ENCODE measurements around the gene KIAA0232. TPM values are rescaled to one million over a fixed set of nuclear protein-coding genes. Genes with fewer than 3 reads are reported as not detected.

Gene KIAA0232
- total and polyA plus RNA-seq, 7 donors = 8.7 to 79.8 (median 53.3) TPM

- 91 to 100% (median 98%) methylated on average over 1 of the region's 1 CpG for WGBS, 3 donors
- H3K27ac ChIP-seq = peak overlapping the region; percentile 87
- ATAC-seq (no peak), DNase-seq (no peak)
- peaks cover 51% of the 10 kb centered on the region for H3K4me1 ChIP-seq
- TF ChIP-seq CTCF (IDR thresholded peaks at IDR 0.05) = no peak
- no peak overlapping the region for H3K4me3 ChIP-seq
- no peaks in the 10 kb centered on the region for H3K9me3 ChIP-seq
- intact Hi-C loops (cut with DNase I) = loop anchor here in 1 of 2 donors (5.0 kb wide), 1 partner anchor 77 kb away; the partner anchor contains the start of gene KIAA0232
- no peaks in the 10 kb centered on the region for H3K27me3 ChIP-seq (ENCODE audit: insufficient read depth in 3 of 3, low read length in 2 of 3)
- H3K36me3 ChIP-seq (ENCODE audit: insufficient read depth in 1 of 2, low read depth in 1 of 2) = peaks cover 22 to 71% of the 10 kb centered on the region in 2 donors
Measured at GRCh38 chr4:6859543-6859942, 77.0 kb downstream of the KIAA0232 start.

GRCh38 chr4:6868386-6868785 lies 85.9 kb downstream of the KIAA0232 start:
- Histone ChIP-seq H3K4me3 (no peak overlapping the region), H3K27me3 (ENCODE audit: insufficient read depth in 3 of 3, low read length in 2 of 3) (no peaks in the 10 kb centered on the region), H3K9me3 (no peaks in the 10 kb centered on the region), H3K27ac (peak overlapping the region; percentile 56), H3K4me1 (peaks cover 67% of the 10 kb centered on the region), H3K36me3 (ENCODE audit: insufficient read depth in 1 of 2, low read depth in 1 of 2) (peaks cover 5 to 82% of the 10 kb centered on the region in 2 donors)
- TF ChIP-seq CTCF (IDR thresholded peaks at IDR 0.05) = no peak
- no peak for DNase-seq
- no peak for ATAC-seq
- intact Hi-C loops (cut with DNase I) = loop anchor here in 1 of 2 donors (5.0 kb wide), 1 partner anchor 76 kb away; no protein-coding TSS in a partner anchor
- WGBS, 3 donors = 95 to 97% (median 96%) methylated on average over 8 of the region's 8 CpGs

- TF ChIP-seq CTCF (IDR thresholded peaks at IDR 0.05) = no peak
- intact Hi-C loops (cut with DNase I) = loop anchor here (5.0 kb wide), 3 partner anchors 78 to 148 kb away; partner anchors contain the start of gene KIAA0232 (in 2 of the 2)
- DNase-seq (peak; percentile 60 to 74), ATAC-seq (peak; percentile 57 to 74 (median 62))
- WGBS, 3 donors = 38 to 58% (median 39%) methylated on average over 2 of the region's 2 CpGs
- Histone ChIP-seq H3K27me3 (ENCODE audit: insufficient read depth in 3 of 3, low read length in 2 of 3) (no peaks in the 10 kb centered on the region), H3K27ac (peak overlapping the region; percentile 79), H3K36me3 (ENCODE audit: insufficient read depth in 1 of 2, low read depth in 1 of 2) (peaks cover 3 to 80% of the 10 kb centered on the region in 2 donors), H3K9me3 (no peaks in the 10 kb centered on the region), H3K4me1 (peaks cover 69% of the 10 kb centered on the region), H3K4me3 (no peak overlapping the region)
Measured at GRCh38 chr4:6869944-6870343, 87.4 kb downstream of the KIAA0232 start.

- H3K27me3 ChIP-seq (ENCODE audit: insufficient read depth in 3 of 3, low read length in 2 of 3) = no peaks in the 10 kb centered on the region
- intact Hi-C loops (cut with DNase I) = loop anchor here (5.0 kb wide), 2 partner anchors 91 to 151 kb away; partner anchors contain the start of gene KIAA0232 (in 2 of the 2)
- peaks cover 58% of the 10 kb centered on the region for H3K4me1 ChIP-seq
Measured at GRCh38 chr4:6873291-6873690, 90.8 kb downstream of the KIAA0232 start.

More at GRCh38 chr4:6873291-6873690, 90.8 kb downstream of the KIAA0232 start:
- peak overlapping the region; percentile 79 for H3K27ac ChIP-seq
- peaks cover 0 to 77% of the 10 kb centered on the region in 2 donors for H3K36me3 ChIP-seq (ENCODE audit: insufficient read depth in 1 of 2, low read depth in 1 of 2)
- no peak overlapping the region for H3K4me3 ChIP-seq
- DNase-seq (no peak), ATAC-seq (no peak)
- TF ChIP-seq CTCF (IDR thresholded peaks at IDR 0.05) = no peak
- no peaks in the 10 kb centered on the region for H3K9me3 ChIP-seq

Measured in psoas muscle (tissue), 8 donors.